GM12891 (cell line): ENCODE data around the gene PRXL2A.

Experiments used
- DNase-seq: peaks from one replicate; pipeline ENCODE4 v3.0.0; 2011; ENCODE audit warnings: low spot score; ENCODE audit not compliant: insufficient read length
- FAIRE-seq: peaks from 2 replicates; lab custom pipeline; 2011; peaks lifted over from hg19 to GRCh38; lab: Jason Lieb, UNC
- PAX5 ChIP-seq: IDR thresholded peaks from 2 replicates; pipeline ENCODE4 v1.6.1; 2011; ENCODE audit warnings: low read length, moderate library complexity, mild to moderate bottlenecking; ENCODE audit not compliant: insufficient read depth, severe bottlenecking
- POLR2A ChIP-seq: IDR thresholded peaks from 2 replicates; pipeline ENCODE4 v1.6.1; 2011; ENCODE audit warnings: low read depth, low read length, control low read depth
- POLR2AphosphoS5 ChIP-seq: IDR thresholded peaks from 2 replicates; pipeline ENCODE4 v1.6.1; 2011; ENCODE audit warnings: low read depth, low read length, control low read depth
- POU2F2 ChIP-seq: IDR thresholded peaks from 2 replicates; pipeline ENCODE4 v1.6.1; 2011; ENCODE audit warnings: low read depth, mild to moderate bottlenecking, control low read depth, low read length, moderate library complexity
- SPI1 ChIP-seq: IDR thresholded peaks from 2 replicates; pipeline ENCODE4 v1.6.1; 2011; ENCODE audit warnings: low read depth, low read length, control low read depth
- TAF1 ChIP-seq: IDR thresholded peaks from 2 replicates; pipeline ENCODE4 v1.6.1; 2011; ENCODE audit warnings: low read depth, low read length, control low read depth

The PRXL2A gene

DNA sequence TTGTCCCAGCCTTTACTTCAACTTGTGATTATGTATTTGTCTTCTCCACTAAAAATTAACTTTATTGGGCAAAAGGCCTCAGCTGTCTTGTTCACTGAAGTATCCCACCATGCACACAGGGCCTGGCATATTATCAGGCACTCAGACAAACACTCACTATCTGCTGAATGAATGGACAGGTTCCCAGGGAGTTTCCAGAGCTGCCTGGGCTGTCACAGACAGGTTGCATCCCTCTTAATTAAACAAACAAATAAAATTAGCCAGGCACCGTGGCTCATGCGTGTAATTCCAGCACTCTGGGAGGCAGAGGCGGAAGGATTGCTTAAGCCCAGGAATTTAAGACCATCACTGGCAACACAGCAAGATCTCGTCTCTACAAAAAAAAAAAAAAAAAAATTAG is 44.3 kb downstream of the PRXL2A start:
- DNase-seq (no peak), FAIRE-seq (no peak)
- TF ChIP-seq POLR2A (no peak), POLR2AphosphoS5 (no peak), TAF1 (no peak), SPI1 (no peak), POU2F2 (no peak), PAX5 (no peak)

DNA sequence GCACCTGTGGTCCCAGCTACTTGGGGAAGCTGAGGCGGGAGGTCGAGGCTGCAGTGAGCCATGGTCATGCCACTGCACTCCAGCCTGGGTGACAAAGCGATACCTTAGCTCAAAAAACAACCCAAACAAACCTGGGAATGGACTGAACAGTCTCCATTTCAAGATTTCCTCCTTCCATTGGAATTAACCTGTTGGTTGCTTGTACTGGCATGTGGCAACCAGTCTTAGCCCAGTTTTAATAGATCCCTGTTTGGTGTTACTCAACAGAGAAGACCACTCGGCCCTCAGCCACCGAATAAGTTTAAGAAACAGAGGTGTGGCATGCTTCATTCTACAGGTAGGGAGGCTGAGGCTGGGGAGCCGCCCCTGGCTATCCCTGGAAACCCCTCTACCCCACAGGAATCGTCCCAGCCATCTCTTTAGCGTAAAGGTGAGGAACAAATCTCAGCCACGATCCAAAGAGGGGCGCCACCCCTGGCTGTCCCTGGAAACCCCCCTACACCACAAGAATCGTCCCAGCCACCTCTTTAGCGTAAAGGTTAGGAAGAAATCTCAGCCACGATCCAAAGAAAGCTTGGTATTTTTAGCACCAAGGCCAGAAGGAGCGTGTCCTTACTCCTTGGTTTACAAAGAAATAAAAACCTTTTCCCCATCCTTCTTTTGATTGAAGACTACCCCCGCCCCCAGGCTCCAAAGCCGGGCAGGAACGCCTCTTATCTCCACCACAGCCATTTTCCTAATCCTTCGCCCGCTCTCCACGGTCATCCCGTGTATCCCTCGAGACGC is 44.9 kb downstream of the PRXL2A start:
- no peak for FAIRE-seq
- no peak for TF ChIP-seq TAF1
- no peak for TF ChIP-seq POLR2AphosphoS5
- no peak for TF ChIP-seq POU2F2
- no peak for TF ChIP-seq POLR2A
- DNase-seq = no peak

DNA sequence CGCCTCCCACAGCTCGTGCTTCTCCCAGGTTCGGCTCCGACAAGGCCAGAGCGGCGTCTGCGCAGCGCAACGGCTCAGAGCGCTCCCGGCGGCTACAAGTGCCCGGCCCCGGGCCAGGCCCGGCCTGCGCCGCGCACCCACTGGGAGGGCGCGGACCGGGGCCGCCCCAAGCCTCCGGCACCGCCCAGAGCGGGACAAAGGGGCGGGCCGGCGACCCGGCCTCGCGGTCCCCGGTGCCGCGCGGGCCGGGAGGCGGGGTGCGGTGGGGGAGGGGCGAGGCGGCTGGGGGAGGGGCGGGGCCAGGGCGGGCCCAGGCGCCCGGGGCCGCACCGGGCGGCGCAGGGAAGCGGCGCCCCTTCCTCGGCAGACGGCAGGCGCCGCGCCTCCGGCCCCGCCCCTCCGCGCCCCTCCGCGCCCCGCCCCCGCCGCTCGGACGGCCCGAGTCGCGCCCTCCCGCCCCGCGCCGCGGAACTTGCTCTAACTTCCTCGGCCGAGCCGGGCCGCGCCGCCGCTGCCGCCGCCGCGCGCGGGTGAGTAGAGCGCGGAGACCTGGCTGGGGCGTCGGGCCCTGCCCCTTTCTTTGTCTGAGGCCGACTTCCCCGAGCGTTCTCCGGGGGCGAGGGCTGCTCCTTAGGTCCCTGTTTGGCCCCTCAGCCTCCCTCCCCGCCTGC is 45.6 kb downstream of the PRXL2A start, which contains the start of gene TSPAN14:
Gene TSPAN14 (plus strand): TSS at position 469 of the 671 bp plus-strand sequence. CDS start 34,924 bp downstream, outside the sequence.
- FAIRE-seq (no peak), DNase-seq (peak; percentile 83)
- TF ChIP-seq POLR2A (no peak), POU2F2 (no peak), POLR2AphosphoS5 (no peak), PAX5 (no peak), TAF1 (no peak), SPI1 (no peak)

DNA sequence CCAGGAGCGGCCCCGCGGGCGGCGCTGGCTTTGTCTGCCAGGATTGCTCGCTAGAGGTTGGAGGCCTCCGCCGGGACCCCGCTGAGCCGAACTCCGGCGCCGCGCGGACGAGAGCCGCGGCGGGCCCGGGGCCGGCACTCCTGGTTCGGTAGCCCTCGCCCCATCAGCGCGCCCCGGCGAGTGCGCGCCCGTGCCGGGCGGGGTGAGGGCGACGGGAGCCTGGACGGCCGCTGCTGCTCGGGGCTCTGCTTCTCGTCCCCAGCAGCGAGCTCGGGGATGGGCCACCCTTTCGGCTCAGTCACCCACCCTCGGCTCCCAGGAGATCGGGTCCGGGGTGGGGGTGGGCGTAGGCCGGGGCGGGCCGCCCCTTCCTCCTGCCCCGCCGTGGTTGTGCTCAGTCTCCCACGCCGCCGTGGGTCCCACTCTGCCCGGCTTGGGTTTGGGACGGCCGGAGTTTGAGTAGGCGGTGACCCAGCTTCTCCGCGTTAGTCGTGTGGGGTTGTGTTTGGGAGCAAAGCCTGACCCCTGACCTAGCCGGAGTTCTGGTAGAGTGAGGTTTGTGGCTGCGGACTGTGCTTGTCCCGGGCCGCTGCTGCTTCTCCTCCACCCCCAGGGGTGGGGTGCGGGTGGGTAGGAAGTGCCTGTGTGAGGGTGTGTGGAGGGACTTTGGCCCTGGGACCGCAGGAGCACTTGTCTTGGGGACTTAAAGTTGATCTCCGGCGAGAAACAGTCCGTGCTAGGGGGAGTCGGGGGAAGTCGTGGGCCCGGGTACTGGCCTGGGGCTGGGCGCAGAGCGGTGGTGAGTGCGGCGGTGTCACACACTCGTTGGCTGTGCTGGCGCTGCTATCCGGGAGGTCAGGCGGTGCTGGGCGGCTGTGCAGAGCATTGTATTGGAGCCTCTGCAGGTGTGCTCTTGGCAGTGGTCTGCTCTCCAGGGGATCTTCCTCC is 46.4 kb downstream of the PRXL2A start:
- TF ChIP-seq POLR2AphosphoS5 = no peak
- TF ChIP-seq TAF1 = no peak
- no peak for TF ChIP-seq POLR2A
- TF ChIP-seq PAX5 = no peak
- TF ChIP-seq SPI1 = no peak
- TF ChIP-seq POU2F2 = no peak
- FAIRE-seq (peak; percentile 26), DNase-seq (peak; percentile 47)

DNA sequence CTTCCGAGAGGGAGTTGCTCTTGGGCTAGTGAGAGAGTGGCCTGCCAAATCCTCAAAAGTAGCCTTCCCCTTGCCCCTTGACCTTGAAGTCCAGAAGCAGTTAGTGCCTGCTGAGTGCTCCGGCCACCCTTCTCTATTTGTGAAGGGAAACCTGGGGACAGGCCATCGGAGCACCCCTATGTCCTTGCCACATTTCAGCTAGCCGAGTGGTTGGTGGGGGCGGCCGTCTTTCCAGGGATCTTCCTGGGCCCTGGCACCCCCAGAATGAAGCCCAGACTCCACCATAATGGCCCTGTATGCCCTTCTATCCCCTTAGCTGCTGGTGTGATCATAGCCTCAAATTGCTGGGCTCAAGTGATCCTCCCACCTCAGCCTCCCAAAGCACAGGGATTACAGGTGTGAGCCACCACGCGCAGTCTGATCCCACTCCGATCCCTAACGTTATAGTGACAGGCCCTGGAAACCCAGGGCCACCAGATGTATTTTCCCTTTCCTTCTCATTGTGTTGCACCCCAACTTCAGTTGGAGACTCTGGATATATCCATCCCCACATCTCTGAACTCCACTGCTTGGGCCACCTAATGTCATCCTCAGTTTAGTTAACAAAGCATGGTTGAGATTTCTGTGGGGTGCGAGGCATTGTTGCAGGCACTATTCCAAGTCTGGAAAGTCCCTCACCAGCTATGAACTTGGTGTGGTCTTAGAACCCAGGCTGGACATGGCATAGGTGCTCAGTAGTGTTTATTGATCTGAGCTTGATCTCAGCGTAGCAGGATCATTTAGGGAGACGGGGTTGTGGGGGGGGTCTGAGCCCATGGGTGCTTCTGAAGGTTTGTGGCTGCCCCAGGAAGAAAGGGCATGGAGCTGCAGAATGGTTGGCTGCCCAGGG is 47.4 kb downstream of the PRXL2A start:
- FAIRE-seq (no peak), DNase-seq (no peak)
- no peak for TF ChIP-seq POLR2AphosphoS5
- TF ChIP-seq POLR2A = no peak
- TF ChIP-seq PAX5 = no peak
- TF ChIP-seq POU2F2 = no peak
- TF ChIP-seq SPI1 = no peak
- no peak for TF ChIP-seq TAF1

DNA sequence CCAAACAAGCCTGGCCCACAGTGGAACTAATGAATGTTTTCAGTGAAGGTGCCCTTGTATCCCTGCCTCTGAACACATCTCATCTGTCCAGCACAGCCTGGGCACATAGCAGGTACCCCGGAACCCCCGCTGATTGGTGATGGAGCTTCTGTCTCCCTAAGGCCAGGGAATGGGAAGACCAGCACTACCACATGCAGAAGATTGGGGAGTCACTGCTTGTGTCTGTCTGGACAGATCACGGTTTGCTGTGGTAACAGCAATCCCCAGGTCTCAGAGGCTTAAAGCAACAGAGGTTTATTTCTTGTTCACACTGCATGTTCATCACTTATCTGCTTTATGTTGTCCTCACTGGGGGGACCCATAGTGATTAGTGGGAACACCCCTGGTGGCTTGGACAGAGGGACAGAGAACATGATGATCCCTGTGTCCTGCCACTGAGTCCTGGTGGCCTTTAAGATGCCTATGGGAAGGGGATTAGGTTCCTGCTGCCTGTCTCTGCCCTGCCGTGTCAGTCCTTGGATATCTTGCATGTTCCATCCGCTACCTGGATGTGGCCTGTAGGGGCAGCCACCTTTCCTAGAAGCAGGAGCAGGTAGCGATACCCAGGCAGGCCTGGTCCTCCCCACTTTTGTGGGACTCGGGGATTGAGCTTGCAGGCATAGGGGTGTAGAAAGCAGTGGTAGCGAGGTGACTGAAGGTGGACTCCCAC is 49.4 kb downstream of the PRXL2A start:
- FAIRE-seq = no peak
- TF ChIP-seq PAX5 (no peak), SPI1 (no peak), POU2F2 (no peak), POLR2AphosphoS5 (no peak), POLR2A (no peak), TAF1 (no peak)
- no peak for DNase-seq

DNA sequence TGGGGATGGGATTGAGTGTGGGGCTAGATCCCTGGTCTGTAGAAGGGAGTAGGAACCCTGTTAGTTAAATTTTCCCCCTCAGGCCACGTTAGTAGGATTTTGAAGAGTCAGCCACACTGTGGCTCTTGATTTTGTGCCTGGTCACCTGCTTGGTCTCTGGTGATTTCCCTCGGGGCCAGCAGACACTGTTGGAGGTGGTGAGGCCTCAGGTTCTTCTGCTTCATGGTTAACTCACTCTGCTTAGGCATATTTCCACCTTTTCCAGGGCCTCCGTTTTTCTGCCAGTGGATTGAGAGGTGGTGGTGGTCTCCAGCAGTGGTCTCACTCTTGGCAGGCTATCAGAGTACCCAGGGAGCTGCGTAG is 49.9 kb downstream of the PRXL2A start:
- DNase-seq (no peak), FAIRE-seq (no peak)
- TF ChIP-seq TAF1 (no peak), POLR2AphosphoS5 (no peak), SPI1 (no peak), POLR2A (no peak), PAX5 (no peak), POU2F2 (no peak)

DNA sequence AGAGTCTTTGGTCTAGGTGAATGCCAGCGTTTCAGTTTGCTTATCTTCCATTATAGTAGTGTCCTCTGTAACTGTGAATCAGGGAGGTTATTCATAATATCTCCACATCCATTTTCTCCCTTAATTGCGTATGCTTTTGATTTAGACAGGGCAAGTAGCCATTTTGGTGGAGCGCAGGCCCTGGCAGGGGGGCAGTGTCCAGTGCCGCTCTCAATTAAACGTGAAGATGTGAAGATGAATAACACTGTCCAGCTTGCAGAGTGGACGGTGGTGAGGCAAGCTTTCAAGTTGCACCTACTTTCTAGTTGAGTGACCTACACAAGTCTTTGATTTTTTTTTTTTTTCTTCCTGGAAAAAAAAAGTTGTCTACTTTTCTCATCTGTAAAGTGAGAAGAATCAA is 50.3 kb downstream of the PRXL2A start:
- TF ChIP-seq SPI1 = no peak
- no peak for TF ChIP-seq POLR2AphosphoS5
- no peak for TF ChIP-seq TAF1
- TF ChIP-seq PAX5 = no peak
- no peak for TF ChIP-seq POU2F2
- no peak for TF ChIP-seq POLR2A
- FAIRE-seq = no peak
- DNase-seq = no peak
